ENCODE measurements around the gene NDUFAF2. TPM values are rescaled to one million over a fixed set of nuclear protein-coding genes. Genes with fewer than 3 reads are reported as not detected.
A peak's percentile ranks its signal among the peaks of the same experiment; 100 is the strongest.
"Not testable (repeated sequence)": the region's sequence is repeated elsewhere in the genome, so short reads cannot be mapped to it uniquely, and the experiment has no call there.

NDUFAF2 gene
- total RNA-seq, 1 donor from 2014 or later = 20.0 TPM

DNA sequence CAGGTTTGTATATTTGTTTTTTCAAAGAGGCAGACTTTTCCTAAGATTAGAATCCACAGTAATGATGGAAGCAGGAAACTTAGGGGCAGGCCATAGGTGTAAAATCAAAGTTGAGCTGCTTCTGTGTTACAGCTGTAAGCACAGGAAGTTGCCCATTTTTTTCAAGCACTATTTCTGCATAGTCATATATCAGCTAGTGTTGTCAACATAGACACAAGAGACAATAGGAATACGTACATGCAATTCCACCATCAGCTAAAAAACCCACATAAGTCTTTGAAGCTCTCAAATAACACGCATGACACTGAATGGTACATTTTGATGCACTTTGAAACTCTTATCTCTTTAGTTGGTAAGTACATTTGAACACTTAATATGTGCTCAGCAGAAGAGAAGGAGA lies 237.4 kb downstream of the NDUFAF2 start:
- Histone ChIP-seq H3K27ac (no peak overlapping the region), H3K27me3 (ENCODE audit: low read depth) (no peaks in the 10 kb centered on the region), H3K9me3 (no peaks in the 10 kb centered on the region), H3K36me3 (no peaks in the 10 kb centered on the region), H3K4me3 (no peak overlapping the region), H3K4me1 (peaks cover 12% of the 10 kb centered on the region)
- DNase-seq = no peak
- intact Hi-C loops (cut with DNase I) = no loop called here
- TF ChIP-seq, protein P1, sequence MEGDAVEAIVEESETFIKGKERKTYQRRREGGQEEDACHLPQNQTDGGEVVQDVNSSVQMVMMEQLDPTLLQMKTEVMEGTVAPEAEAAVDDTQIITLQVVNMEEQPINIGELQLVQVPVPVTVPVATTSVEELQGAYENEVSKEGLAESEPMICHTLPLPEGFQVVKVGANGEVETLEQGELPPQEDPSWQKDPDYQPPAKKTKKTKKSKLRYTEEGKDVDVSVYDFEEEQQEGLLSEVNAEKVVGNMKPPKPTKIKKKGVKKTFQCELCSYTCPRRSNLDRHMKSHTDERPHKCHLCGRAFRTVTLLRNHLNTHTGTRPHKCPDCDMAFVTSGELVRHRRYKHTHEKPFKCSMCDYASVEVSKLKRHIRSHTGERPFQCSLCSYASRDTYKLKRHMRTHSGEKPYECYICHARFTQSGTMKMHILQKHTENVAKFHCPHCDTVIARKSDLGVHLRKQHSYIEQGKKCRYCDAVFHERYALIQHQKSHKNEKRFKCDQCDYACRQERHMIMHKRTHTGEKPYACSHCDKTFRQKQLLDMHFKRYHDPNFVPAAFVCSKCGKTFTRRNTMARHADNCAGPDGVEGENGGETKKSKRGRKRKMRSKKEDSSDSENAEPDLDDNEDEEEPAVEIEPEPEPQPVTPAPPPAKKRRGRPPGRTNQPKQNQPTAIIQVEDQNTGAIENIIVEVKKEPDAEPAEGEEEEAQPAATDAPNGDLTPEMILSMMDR (IDR thresholded peaks at IDR 0.05) = no peak
- no peak for ATAC-seq

DNA sequence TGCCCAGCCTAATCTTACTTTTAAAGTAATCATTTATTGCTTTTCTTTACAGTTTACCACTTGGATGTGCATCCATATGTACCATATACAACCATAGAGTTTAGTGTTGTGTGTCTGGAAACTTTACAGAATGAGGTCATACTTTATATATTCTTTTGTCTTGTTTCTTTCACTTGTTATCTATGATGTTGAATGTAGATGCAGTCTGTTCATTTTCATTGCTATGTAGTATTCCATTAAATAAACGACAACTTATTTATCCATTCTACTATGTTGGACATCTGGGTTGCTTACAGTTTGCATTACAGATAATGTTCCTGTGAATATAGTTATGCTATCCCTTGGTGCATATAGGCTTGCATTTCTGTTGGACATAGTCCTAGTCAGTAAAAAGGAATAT lies 238.5 kb downstream of the NDUFAF2 start:
- H3K27me3 ChIP-seq (ENCODE audit: low read depth) = no peaks in the 10 kb centered on the region
- DNase-seq = no peak
- no peaks in the 10 kb centered on the region for H3K9me3 ChIP-seq
- H3K4me3 ChIP-seq = no peak overlapping the region
- TF ChIP-seq, protein P1 (IDR thresholded peaks at IDR 0.05) = no peak
- ATAC-seq = no peak
- H3K27ac ChIP-seq = no peak overlapping the region
- H3K36me3 ChIP-seq = no peaks in the 10 kb centered on the region
- H3K4me1 ChIP-seq = peaks cover 12% of the 10 kb centered on the region
- intact Hi-C loops (cut with DNase I) = no loop called here

DNA sequence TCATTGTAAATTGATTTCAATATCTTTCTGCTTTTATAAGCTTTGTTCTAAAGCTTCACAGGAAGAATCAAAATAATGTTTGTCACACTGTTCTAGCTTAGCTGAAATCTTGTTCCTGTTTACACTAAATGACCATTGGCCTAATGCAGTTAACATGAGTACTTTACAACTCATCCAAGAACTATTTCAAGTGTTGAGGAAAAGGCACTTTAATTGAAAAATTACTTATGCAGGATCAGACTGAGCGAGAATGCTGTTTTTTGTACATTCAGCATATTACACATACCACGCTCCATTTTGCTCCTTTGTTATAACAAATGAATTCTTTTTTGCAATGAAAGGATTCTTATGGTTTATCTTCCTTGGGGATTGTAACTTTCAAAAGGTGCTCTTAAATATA lies 239.7 kb downstream of the NDUFAF2 start:
- no peaks in the 10 kb centered on the region for H3K9me3 ChIP-seq
- intact Hi-C loops (cut with DNase I) = no loop called here
- H3K27me3 ChIP-seq (ENCODE audit: low read depth) = no peaks in the 10 kb centered on the region
- peaks cover 12% of the 10 kb centered on the region for H3K4me1 ChIP-seq
- no peaks in the 10 kb centered on the region for H3K36me3 ChIP-seq
- ATAC-seq (peak in 1 of 2 donors; percentile 62), DNase-seq (no peak)
- no peak overlapping the region for H3K4me3 ChIP-seq
- TF ChIP-seq, protein P1 (IDR thresholded peaks at IDR 0.05) = no peak
- H3K27ac ChIP-seq = no peak overlapping the region

DNA sequence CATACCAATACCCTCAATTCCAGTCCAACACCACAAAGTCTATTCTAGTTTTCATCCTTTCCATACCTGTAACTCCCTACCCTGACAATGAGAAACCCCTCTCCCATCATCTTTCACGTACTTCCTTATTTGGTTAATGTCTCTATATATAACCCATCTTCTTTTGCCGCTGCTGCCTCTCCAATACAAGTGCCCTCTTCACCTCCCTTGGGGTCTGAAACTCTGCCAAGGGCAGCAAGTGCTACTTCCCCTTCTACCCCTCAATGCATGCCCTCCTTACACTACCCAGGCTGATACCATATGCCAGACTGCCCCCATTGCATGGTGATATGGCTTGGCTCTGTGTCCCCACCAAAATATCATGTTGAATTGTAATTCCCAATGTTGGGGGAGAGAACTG lies 241.6 kb downstream of the NDUFAF2 start:
- Histone ChIP-seq H3K27ac (no peak overlapping the region), H3K27me3 (ENCODE audit: low read depth) (no peaks in the 10 kb centered on the region), H3K36me3 (no peaks in the 10 kb centered on the region), H3K4me1 (peaks cover 7% of the 10 kb centered on the region), H3K9me3 (no peaks in the 10 kb centered on the region), H3K4me3 (no peak overlapping the region)
- no peak for DNase-seq
- ATAC-seq = no peak
- intact Hi-C loops (cut with DNase I) = no loop called here
- TF ChIP-seq, protein P1 (IDR thresholded peaks at IDR 0.05) = no peak

DNA sequence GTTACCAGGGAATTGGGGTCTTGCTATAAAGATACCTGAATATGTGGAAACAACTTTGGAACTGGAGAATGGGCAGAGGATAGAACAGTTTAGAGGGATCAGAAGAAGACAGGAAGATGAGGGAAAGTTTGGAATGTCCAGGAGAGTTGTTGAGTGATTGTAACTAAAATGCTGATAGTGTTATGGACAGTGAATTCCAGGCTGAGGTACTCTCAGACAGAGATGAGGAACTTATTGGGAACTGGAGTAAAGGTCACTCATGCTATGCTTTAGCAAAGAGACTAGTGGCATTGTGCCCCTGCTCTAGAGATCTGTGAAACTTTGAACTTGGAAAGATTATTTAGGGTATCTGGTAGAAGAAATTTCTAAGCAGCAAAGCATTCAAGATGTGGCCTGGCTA lies 242.3 kb downstream of the NDUFAF2 start:
- H3K9me3 ChIP-seq; ATAC-seq; H3K4me3 ChIP-seq; H3K27me3 ChIP-seq (ENCODE audit: low read depth); DNase-seq; H3K27ac ChIP-seq; H3K4me1 ChIP-seq; H3K36me3 ChIP-seq; intact Hi-C loops (cut with DNase I): not testable (repeated sequence)

DNA sequence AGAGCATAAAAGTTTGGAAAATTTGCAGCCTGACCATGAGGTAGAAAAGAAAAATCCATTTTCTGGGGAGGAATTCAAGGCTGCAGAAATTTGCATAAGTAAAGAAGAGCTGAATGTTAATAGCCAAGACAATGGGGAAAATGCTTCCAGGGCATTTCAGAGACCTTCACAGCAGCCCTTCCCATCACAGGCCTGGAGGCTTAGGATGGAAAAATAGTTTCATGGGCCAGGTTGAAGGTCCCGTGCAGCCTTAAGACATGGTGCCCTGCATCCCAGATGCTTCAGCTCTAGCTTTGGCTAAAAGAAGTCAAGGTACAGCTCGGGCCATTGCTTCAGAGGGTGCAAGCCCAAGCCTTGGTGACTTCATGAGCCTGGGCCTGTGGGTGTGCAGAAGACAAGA lies 242.8 kb downstream of the NDUFAF2 start:
- H3K4me1 ChIP-seq; H3K36me3 ChIP-seq; ATAC-seq; H3K27me3 ChIP-seq (ENCODE audit: low read depth); H3K4me3 ChIP-seq; H3K27ac ChIP-seq; intact Hi-C loops (cut with DNase I); DNase-seq; H3K9me3 ChIP-seq: not testable (repeated sequence)

DNA sequence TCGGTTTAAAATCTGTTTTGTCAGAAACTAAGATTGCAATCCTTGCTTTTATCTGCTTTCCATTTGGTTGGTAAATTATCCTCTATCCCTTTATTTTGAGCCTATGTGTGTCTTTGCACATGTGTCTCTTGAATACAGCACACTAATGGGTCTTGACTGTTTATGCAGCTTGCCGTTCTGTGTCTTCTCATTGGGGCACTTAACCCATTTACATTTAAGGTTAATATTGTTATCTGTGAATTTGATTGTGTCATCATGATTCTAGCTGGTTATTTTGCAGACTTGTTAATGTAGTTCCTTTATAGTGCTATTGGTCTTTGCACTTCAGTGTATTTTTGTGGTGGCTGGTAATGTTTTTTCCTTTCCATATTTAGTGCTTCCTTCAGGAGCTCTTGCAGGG lies 253.6 kb downstream of the NDUFAF2 start:
- intact Hi-C loops (cut with DNase I) = no loop called here
- no peak for ATAC-seq
- H3K27me3 ChIP-seq (ENCODE audit: low read depth) = no peaks in the 10 kb centered on the region
- H3K9me3 ChIP-seq = no peaks in the 10 kb centered on the region
- H3K4me1 ChIP-seq = no peaks in the 10 kb centered on the region
- TF ChIP-seq, protein P1 (IDR thresholded peaks at IDR 0.05) = no peak
- H3K4me3 ChIP-seq = no peak overlapping the region
- H3K27ac ChIP-seq = no peak overlapping the region
- no peaks in the 10 kb centered on the region for H3K36me3 ChIP-seq
- DNase-seq = no peak
